Fibroblast of mammary gland (primary cell): ENCODE measurements around the gene CSNK1G2.

ENCODE experiments used
- DNase-seq: peaks from one replicate; pipeline ENCODE4 v3.0.0-alpha.2; 2010; ENCODE audit warnings: low read depth
- H3K4me3 ChIP-seq: 2 replicates; pipeline ENCODE4 v1.5.1; 2011; ENCODE audit warnings: low read depth, mild to moderate bottlenecking, low read length, moderate library complexity; ENCODE audit not compliant: control insufficient read depth
- CTCF ChIP-seq: conservative IDR thresholded peaks from 2 replicates; pipeline ENCODE4 v1.5.1; 2011; ENCODE audit warnings: low read depth, low read length, inconsistent platforms; ENCODE audit not compliant: control insufficient read depth, insufficient read depth

CSNK1G2 gene

DNA sequence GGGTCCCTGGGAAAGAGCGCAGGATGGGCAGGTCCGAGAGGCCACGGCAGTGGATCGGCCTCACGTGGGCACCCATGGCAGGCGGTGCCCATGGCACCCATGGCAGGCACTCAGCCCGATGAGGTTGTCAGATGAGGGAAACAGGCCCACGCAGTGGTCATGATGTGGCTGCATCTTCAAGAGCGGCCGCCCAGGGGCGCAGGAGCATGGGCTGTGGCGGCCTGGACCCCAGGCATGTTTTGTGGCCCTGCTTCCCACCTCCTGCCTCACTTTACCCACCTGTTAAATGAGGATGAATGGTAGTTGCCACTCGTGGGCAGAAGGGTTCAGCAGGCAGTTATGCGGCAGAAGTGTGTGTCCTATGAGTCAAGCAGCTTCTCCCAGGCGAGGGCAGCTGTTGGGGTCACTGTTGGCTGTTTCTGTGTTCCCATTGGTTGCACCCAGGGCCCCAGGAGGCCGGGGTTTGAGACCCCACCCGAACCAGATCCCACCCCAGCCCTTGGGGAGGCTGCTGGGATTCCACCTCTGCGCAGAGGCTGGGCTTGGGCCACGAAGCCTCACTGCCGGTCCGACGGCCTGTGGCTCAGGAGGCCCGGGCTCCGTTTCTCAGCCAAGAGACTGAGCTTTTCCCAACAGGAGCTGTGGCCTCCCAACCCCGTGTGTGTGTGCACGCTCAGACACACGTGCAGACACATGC lies 30.0 kb downstream of the CSNK1G2 start:
- H3K4me3 ChIP-seq: no peak overlapping the region
- no peak for TF ChIP-seq CTCF
- no peak for DNase-seq

GRCh38 chr19:1974381-1975161 lies 33.6 kb downstream of the CSNK1G2 start:
- H3K4me3 ChIP-seq: no peak overlapping the region
- TF ChIP-seq CTCF: no peak
- no peak for DNase-seq

- peak; percentile 79 for DNase-seq
These were observed 34.1 kb downstream of the CSNK1G2 start for GRCh38 chr19:1975162-1975480.

DNA sequence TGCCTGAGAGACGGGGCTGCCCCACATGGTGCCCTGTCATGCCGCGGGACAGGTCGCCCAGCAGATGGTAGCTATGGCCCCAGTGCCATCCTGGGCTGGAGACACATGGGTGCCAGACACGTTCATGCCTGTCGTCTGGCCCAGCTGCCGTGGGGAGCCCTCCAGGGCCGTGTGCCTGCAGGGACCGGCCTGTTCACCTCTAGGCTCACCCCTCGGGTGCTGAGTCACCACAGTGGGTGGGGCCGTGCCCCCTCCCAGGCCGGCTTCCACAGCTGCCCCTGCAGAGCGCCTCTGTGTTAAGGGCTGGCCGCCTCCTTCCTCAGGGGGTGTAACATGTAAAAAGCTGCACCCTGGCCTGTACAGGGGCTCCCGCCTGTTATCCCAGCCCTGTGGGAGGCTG lies 36.1 kb downstream of the CSNK1G2 start:
- no peak for DNase-seq
- H3K4me3 ChIP-seq: no peak overlapping the region
- no peak for TF ChIP-seq CTCF

More at GRCh38 chr19:1975162-1975480, 34.1 kb downstream of the CSNK1G2 start:
- H3K4me3 ChIP-seq: no peak overlapping the region
- TF ChIP-seq CTCF: no peak

DNA sequence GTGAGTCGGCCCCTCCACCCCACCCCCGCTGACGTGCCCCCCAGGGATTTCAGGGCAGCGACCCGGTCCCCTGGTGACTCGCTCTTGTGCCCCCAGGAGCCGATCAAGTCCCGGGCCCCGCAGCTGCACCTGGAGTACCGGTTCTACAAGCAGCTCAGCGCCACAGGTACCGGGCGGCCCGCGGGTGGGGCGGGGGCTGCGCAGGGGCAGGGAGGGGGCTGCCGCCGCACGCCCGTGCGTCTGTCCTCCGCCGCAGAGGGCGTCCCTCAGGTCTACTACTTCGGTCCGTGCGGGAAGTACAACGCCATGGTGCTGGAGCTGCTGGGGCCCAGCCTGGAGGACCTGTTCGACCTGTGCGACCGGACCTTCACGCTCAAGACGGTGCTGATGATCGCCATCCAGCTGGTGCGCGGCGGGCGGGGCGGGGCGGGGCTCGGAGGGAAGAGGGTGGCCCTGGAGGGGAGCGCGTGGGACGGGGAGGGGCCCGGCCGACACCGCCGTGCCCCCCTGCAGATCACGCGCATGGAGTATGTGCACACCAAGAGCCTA lies 37.4 kb downstream of the CSNK1G2 start:
- TF ChIP-seq CTCF: no peak
- DNase-seq: no peak
- no peak overlapping the region for H3K4me3 ChIP-seq

- DNase-seq: no peak
These were observed 38.0 kb downstream of the CSNK1G2 start for GRCh38 chr19:1979017-1979416.

More at GRCh38 chr19:1979017-1979416, 38.0 kb downstream of the CSNK1G2 start:
- TF ChIP-seq CTCF: no peak
- H3K4me3 ChIP-seq: no peak overlapping the region
